NCI-H2196 treated with DMSO at 0.1 percent for 48 hours (cell line): ENCODE results near the gene MLH1.
A peak's percentile ranks its signal among the peaks of the same experiment; 100 is the strongest.
"Not testable (repeated sequence)": the region's sequence is repeated elsewhere in the genome, so short reads cannot be mapped to it uniquely, and the experiment has no call there.

Source experiments
- DNase-seq: peaks from one replicate; lab custom pipeline; 2025; ENCODE audit not compliant: unreplicated experiment; lab: John Stamatoyannopoulos, UW

The MLH1 gene

DNA sequence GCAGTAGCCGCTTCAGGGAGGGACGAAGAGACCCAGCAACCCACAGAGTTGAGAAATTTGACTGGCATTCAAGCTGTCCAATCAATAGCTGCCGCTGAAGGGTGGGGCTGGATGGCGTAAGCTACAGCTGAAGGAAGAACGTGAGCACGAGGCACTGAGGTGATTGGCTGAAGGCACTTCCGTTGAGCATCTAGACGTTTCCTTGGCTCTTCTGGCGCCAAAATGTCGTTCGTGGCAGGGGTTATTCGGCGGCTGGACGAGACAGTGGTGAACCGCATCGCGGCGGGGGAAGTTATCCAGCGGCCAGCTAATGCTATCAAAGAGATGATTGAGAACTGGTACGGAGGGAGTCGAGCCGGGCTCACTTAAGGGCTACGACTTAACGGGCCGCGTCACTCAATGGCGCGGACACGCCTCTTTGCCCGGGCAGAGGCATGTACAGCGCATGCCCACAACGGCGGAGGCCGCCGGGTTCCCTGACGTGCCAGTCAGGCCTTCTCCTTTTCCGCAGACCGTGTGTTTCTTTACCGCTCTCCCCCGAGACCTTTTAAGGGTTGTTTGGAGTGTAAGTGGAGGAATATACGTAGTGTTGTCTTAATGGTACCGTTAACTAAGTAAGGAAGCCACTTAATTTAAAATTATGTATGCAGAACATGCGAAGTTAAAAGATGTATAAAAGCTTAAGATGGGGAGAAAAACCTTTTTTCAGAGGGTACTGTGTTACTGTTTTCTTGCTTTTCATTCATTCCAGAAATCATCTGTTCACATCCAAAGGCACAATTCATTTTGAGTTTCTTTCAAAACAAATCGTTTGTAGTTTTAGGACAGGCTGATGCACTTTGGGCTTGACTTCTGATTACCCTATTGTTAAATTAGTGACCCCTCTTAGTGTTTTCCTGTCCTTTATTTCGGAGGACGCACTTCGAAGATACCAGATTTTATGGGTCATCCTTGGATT, at the start of gene MLH1:
Gene MLH1, plus strand, starts transcription at position 193 of the 958 bp plus-strand sequence. Its CDS starts 30 bp downstream, at position 223.
- no peak for DNase-seq

- DNase-seq, result no peak
Measured at GRCh38 chr3:36943601-36944000, 49.7 kb upstream of the MLH1 start.

DNA sequence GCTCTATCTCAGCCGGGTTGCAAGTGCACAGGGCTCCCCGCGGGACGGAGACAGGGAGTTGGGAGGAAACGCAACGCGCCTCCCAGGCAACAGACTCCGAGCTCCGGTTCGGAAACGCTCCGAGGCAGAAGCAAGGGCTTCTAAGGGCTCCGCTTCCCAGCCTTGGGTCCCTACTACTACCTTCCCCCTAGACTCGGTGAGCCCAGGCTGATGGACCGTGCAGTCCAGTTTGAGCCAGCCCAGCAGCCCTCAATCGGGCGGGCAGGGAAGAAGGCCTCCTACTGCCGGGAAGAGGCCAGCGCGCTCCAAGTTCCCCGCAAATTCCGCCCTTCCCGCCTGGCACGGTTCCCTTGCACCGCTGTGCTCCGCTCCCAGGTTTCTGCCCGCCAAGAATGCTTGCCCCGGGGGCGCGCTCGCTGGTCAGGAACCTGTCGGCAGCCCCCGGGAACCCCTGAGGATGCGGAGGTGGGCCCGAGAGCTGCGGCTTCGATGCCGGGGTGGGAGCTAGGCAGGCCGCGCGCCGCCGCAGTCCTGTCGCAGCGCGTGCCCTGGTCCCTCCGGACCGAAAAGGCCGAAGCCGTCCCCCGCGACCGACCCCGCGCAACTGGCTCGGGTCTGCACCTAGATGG, 49.2 kb upstream of the MLH1 start:
- peak; percentile 3 for DNase-seq

- peak; percentile 27 for DNase-seq
Measured at GRCh38 chr3:36944641-36945270, 48.6 kb upstream of the MLH1 start, which contains the start of gene TRANK1. TSS of gene TRANK1 (minus strand) at chr3:36945054. CDS start at chr3:36944809, 245 bp downstream.

- no peak for DNase-seq
Measured at GRCh38 chr3:36945333-36945980, 47.9 kb upstream of the MLH1 start.

DNA sequence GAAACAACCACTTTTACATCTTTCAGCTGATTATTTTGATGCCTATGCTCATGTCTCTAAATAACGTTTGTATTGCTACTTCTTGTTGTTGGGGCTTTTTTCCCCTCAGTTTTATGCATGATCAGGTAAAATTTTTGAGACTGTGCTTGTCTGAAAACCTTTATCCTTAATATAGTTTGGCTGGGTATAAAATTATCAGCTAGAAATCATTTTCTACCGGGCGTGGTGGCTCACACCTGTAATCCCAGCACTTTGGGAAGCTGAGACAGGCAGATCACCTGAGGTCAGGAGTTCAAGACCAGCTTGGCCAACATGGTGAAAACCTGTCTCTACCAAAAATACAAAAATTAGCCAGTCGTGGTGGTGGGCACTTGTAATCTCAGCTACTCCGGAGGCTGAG, 45.5 kb upstream of the MLH1 start:
- DNase-seq, result not testable (repeated sequence)

- DNase-seq, result no peak
Measured at GRCh38 chr3:36954452-36955134, 38.7 kb upstream of the MLH1 start.

DNA sequence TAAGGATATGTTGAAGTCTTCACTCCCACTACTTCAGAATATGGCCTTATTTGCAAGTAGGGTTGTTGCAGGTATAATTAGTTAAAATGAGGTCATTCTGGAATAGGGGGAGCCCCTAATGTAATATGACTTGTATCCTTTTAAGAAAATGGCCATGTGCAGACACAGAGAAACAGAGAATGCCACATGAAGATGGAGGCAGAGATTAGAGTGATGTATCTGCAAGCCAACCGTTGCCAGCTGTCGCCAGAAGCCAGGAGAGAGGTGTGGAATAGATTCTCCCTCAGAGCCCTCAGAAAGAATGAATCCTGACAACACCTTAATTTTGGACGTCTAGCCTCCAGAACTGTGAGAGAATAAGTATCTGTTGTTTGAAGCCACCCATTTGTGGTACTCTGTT, 37.2 kb upstream of the MLH1 start:
- no peak for DNase-seq

- DNase-seq, result no peak
Measured at GRCh38 chr3:36957063-36957462, 36.3 kb upstream of the MLH1 start.

GRCh38 chr3:36957862-36958686, 35.2 kb upstream of the MLH1 start:
- no peak for DNase-seq

- peak; percentile 54 for DNase-seq
Measured at GRCh38 chr3:36959821-36960220, 33.5 kb upstream of the MLH1 start.

GRCh38 chr3:36960502-36960901, 32.8 kb upstream of the MLH1 start:
- no peak for DNase-seq

DNA sequence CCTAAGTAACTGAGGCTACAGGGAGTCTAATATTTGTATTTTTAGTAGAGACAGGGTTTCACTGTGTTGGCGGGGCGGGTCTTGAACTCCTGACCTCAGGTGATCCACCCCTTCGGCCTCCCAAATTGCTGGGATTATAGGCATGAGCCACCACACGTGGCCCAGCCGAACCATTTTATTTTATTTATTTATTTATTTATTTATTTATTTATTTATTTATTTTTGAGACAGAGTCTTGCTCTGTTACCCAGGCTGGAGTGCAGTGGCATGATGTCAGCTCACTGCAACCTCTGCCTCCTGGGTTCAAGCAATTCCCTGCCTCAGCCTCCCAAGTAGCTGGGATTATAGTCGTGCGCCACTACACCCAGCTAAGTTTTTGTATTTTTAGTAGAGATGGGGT, 30.3 kb upstream of the MLH1 start:
- not testable (repeated sequence) for DNase-seq

DNA sequence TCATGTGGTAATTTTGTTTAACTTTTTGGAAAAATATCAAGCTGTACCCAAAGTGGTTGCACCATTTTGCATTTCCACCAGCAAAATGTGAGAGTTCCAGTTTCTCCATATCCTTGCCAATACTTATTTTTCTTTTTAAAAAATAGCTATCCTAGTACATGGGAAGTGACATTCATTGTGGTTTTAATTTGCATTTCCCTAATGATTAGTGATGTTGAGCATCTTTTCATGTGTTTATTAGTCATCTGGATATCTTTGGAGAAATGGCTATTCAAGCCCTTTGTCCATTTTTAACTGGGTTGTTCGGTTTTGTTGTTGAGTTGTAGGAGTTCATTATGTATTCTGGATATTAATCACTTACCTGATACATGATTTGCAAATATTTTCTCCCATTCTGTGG, 29.0 kb upstream of the MLH1 start:
- no peak for DNase-seq

DNA sequence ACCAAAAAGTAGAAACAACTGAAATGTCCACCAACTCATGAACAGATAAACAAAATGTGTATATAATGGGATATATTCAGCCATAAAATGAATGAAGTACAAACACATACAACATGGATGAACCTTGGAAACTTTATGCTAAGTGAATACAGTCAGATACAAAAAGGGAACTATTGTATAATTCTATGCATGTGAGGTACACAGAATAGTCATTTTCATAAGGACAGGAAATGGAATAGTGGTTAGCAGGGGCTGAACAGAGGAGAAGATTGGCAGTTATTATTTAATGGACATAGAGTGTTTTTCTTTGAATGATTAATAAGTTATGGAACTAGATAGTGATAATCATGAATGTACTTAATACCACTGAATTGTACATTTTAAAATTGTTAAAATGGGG, 28.5 kb upstream of the MLH1 start:
- DNase-seq, result no peak

- DNase-seq, result peak; percentile 1
Measured at GRCh38 chr3:36965440-36965839, 27.9 kb upstream of the MLH1 start.

DNA sequence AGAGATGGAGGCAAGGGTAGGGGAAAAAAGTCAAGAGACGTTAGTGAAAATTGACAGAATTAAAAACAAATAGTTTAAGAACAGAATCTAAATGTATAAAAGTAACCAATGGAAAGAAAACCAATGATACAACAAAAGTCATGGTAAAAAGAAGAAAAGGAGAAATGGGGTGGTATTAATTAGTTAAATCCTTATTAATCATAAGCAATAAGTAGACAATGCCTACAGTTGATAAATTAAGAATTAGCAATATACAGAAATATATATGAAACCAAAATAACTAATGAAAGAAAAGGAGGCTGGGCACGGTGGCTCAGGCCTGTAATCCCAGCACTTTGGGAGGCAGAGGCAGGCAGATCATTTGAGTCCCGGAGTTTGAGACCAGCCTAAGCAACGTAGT, 24.2 kb upstream of the MLH1 start:
- DNase-seq, result no peak

GRCh38 chr3:36969540-36970432, 23.5 kb upstream of the MLH1 start:
- peak; percentile 94 for DNase-seq

GRCh38 chr3:36972163-36972562, 21.2 kb upstream of the MLH1 start:
- DNase-seq, result no peak
